ENCODE data around the gene PRDM7. TPM values are rescaled to one million over a fixed set of nuclear protein-coding genes. Genes with fewer than 3 reads are reported as not detected.

PRDM7 gene
- polyA plus RNA-seq, 2 of the 4 experiments (the other 2 are of a cell fraction): not detected

DNA sequence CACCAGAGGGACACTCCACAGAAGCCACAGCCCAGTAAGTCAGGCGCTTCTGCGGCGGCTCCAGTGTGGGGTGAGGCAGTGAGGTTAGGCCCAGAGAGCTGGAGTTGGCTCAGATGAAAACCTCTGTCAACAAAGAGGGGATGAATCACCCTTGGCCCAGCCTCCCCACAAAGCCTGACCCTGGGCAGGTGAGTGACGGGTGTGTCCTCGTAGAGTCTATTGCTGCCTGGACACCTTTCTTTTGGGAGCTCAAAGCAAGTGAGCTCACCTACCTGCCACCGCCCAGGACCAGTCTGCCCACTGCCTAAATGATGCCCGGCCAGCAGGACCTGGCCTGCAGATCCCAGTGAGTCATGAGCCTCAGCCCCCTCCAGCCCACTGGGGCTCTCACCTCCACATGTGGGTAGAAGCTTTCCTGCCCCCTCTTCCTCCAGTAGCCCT, 33.0 kb downstream of the PRDM7 start:
- Histone ChIP-seq H3K4me1 (peaks cover 27% of the 10 kb centered on the region), H3K4me2 (peak overlapping the region; percentile 27), H3K4me3 (no peak overlapping the region), H3K9me3 (no peaks in the 10 kb centered on the region), H3K27ac (peak overlapping the region in 1 of 2 experiments; percentile 58; a peak in 3 of 6 replicates)
- 9% methylated on average over 5 of the region's 7 CpGs for WGBS (ENCODE audit: missing lambda C conversion rate)
- ChIA-PET CTCF (interaction anchor here (0.6 to 4.6 kb wide), 4 partner anchors 21 to 84 kb away, joined by 3 to 25 read pairs (median 4); no protein-coding TSS in a partner anchor), POLR2A (no interaction called here)
- FAIRE-seq (no peak), ATAC-seq (peak; percentile 57 to 63), DNase-seq (ENCODE audit: low read depth in 1 of 2, low spot score in 1 of 2) (peak; percentile 54 to 76)
- no peak for TF ChIP-seq PHF8 (IDR thresholded peaks at IDR 0.05; ENCODE audit: borderline replicate concordance, low read depth)
- TF ChIP-seq, protein P1, sequence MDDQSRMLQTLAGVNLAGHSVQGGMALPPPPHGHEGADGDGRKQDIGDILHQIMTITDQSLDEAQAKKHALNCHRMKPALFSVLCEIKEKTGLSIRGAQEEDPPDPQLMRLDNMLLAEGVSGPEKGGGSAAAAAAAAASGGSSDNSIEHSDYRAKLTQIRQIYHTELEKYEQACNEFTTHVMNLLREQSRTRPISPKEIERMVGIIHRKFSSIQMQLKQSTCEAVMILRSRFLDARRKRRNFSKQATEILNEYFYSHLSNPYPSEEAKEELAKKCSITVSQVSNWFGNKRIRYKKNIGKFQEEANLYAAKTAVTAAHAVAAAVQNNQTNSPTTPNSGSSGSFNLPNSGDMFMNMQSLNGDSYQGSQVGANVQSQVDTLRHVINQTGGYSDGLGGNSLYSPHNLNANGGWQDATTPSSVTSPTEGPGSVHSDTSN (IDR thresholded peaks at IDR 0.05): no peak
- TF ChIP-seq ZSCAN20 (CRISPR knock-in tag; IDR thresholded peaks at IDR 0.05): no peak
- no peak for TF ChIP-seq BHLHE40 (IDR thresholded peaks at IDR 0.05; ENCODE audit: low read depth, low read length)
- no peak for TF ChIP-seq HOXB5 (CRISPR knock-in tag; IDR thresholded peaks at IDR 0.05)
- TF ChIP-seq, protein P2, sequence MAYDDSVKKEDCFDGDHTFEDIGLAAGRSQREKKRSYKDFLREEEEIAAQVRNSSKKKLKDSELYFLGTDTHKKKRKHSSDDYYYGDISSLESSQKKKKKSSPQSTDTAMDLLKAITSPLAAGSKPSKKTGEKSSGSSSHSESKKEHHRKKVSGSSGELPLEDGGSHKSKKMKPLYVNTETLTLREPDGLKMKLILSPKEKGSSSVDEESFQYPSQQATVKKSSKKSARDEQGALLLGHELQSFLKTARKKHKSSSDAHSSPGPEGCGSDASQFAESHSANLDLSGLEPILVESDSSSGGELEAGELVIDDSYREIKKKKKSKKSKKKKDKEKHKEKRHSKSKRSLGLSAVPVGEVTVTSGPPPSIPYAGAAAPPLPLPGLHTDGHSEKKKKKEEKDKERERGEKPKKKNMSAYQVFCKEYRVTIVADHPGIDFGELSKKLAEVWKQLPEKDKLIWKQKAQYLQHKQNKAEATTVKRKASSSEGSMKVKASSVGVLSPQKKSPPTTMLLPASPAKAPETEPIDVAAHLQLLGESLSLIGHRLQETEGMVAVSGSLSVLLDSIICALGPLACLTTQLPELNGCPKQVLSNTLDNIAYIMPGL (CRISPR knock-in tag; IDR thresholded peaks at IDR 0.05; ENCODE audit: borderline replicate concordance): no peak
- 0 out of 2 replicates have a peak, but pooled peaks have one; percentile 12 for TF ChIP-seq FOSL2 (IDR thresholded peaks at IDR 0.05)
- TF ChIP-seq FOSL2 (CRISPR knock-in tag; IDR thresholded peaks at IDR 0.05): peak; percentile 61

DNA sequence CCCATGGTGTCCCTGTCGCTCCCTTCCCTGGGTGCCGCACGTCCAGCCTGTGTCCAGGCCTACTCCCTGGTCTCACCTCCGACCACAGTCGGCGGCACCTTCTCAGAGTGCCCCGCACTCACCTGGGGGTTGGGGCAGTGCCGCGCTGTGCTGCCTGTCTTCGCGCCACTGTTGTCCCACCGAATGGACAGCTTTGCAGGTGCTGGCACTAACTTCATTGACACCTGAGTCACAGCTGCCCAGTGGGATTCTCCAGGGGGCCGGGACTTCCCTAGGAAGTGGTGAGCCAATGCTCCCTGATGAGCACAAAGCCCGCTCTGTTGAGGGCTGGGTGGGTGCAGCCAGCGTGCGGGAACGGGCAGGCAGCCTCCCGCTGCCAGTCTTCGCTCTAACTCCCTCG, 33.6 kb downstream of the PRDM7 start:
- Histone ChIP-seq H3K4me2 (peak overlapping the region; percentile 27), H3K4me3 (no peak overlapping the region), H3K9me3 (no peaks in the 10 kb centered on the region), H3K4me1 (peaks cover 27% of the 10 kb centered on the region), H3K27ac (peak overlapping the region in 1 of 2 experiments; percentile 58; a peak in 2 of 6 replicates)
- FAIRE-seq: no peak
- POLR2A ChIA-PET: no interaction called here
- TF ChIP-seq TP53 (CRISPR knock-in tag; IDR thresholded peaks at IDR 0.05): no peak
- TF ChIP-seq, protein P3, sequence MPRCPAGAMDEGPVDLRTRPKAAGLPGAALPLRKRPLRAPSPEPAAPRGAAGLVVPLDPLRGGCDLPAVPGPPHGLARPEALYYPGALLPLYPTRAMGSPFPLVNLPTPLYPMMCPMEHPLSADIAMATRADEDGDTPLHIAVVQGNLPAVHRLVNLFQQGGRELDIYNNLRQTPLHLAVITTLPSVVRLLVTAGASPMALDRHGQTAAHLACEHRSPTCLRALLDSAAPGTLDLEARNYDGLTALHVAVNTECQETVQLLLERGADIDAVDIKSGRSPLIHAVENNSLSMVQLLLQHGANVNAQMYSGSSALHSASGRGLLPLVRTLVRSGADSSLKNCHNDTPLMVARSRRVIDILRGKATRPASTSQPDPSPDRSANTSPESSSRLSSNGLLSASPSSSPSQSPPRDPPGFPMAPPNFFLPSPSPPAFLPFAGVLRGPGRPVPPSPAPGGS (IDR thresholded peaks at IDR 0.05): no peak
- TF ChIP-seq HEYL (CRISPR knock-in tag; IDR thresholded peaks at IDR 0.05): no peak
- TF ChIP-seq ESRRA (IDR thresholded peaks at IDR 0.05; ENCODE audit: borderline replicate concordance, low read length): no peak
- no peak for TF ChIP-seq HDAC2 (IDR thresholded peaks at IDR 0.05)
- no peak for TF ChIP-seq HOXB13 (CRISPR knock-in tag; IDR thresholded peaks at IDR 0.05; ENCODE audit: low read depth)
- no peak for TF ChIP-seq KDM1A (IDR thresholded peaks at IDR 0.05; ENCODE audit: low read depth)
- no peak for TF ChIP-seq CHD2 (IDR thresholded peaks at IDR 0.05; ENCODE audit: low read length, partially characterized antibody)
- no peak for TF ChIP-seq BHLHE40 (IDR thresholded peaks at IDR 0.05; ENCODE audit: low read depth, low read length)
- no peak for TF ChIP-seq NFE2L2 (conservative IDR thresholded peaks at IDR 0.05; ENCODE audit: low read length)
- no peak for DNase-seq (ENCODE audit: low read depth in 1 of 2, low spot score in 1 of 2)
- CTCF ChIA-PET: interaction anchor here (0.6 to 4.6 kb wide), 5 partner anchors 10 to 83 kb away, joined by 3 to 25 read pairs (median 4); no protein-coding TSS in a partner anchor
- WGBS (ENCODE audit: missing lambda C conversion rate): 82% methylated on average over 17 of the region's 20 CpGs
- ATAC-seq: no peak

DNA sequence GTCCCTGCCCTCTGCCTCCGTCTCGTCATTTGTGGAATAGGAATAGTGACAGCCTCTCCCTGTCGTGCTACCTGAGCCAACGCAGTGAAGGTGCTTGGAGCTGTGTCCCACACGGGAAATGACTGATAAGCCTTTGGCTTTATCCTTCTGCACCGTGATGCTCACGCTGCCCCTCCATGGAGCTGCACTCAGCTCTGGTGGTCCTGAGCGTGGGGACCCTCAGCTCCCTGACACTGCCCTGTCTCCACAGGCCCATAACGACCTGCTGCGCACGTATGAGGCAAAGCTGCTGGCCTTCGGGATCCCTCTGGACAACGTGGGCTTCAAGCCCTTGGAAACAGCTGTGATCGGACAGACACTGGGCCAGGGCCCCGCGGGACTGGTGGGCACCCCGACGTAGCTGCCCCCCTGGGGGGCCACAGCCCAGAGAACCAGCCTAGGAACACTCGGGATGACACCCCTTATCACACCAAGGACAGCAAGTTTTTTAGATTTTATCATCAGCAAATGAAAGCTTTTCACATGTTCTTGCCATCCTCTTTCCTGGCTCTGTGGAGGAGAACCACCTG, 34.1 kb downstream of the PRDM7 start:
- H3K9me3 ChIP-seq: no peaks in the 10 kb centered on the region
- ChIA-PET CTCF (interaction anchor here (1.1 to 1.3 kb wide), 2 partner anchors 9 to 17 kb away, joined by 4 read pairs; no protein-coding TSS in a partner anchor), POLR2A (no interaction called here)
- TF ChIP-seq, protein P3 (IDR thresholded peaks at IDR 0.05): no peak
- TF ChIP-seq, protein P4, sequence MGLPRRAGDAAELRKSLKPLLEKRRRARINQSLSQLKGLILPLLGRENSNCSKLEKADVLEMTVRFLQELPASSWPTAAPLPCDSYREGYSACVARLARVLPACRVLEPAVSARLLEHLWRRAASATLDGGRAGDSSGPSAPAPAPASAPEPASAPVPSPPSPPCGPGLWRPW (IDR thresholded peaks at IDR 0.05): no peak
- no peak overlapping the region for H3K4me2 ChIP-seq
- DNase-seq (ENCODE audit: low read depth in 1 of 2, low spot score in 1 of 2) (no peak), FAIRE-seq (no peak), ATAC-seq (no peak)
- H3K4me1 ChIP-seq: peaks cover 27% of the 10 kb centered on the region
- H3K27ac ChIP-seq: peak overlapping the region in 1 of 2 experiments; percentile 58; a peak in 1 of 6 replicates
- no peak overlapping the region for H3K4me3 ChIP-seq
- WGBS (ENCODE audit: missing lambda C conversion rate): 84% methylated on average over 16 of the region's 19 CpGs
